ENCODE data around the gene TM4SF4. TPM values are rescaled to one million over a fixed set of nuclear protein-coding genes. Genes with fewer than 3 reads are reported as not detected.

The TM4SF4 gene
- polyA plus RNA-seq, 3 donors = 0.08 TPM; not detected in 2

DNA sequence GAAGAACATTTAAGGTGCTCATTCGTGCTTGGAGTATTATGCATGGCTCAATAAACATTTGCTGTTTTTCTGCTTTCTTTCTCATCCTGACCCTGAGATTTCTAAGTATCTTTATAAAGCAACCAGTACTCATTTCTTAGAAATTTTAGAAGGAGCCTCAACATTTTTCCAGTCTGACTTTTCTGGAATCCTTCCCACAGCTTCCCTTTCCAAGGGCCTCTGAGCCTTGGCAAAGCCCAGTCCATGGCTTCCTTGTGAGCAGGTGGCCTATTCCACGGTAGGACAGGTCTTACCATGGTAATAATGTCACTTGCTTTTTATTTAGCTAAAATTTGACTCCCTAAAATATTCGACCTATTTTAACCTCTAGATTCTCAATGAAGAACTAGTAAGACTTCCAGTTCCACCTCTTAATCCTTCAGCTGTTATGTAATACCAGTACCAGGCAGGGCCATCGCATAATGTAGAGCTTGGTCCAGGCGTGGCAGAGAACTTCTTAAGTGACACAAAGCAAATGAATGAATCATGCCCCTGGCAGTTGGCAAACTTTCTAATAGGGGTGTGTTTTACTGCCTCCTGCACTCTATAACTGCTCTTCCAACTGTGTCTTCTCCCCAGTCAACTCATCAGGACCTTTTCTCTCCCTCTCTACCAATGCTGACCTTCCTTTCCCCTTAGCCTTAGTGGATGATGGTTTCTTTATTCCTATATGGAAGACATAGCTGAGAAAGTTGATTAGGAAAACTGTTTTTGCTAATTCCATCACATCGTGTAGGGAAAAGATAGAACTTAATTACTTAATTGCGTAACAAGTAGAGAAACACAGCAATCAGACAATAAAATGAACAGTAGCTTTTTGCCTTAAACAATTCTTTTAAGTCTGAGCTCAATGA is 894 bp upstream of the TM4SF4 start:
- no peaks in the 10 kb centered on the region for H3K36me3 ChIP-seq (replicated peaks in 1 of 2; ENCODE audit: control insufficient read depth in 1 of 2, insufficient read depth in 2 of 2, low read length in 2 of 2)
- H2AFZ ChIP-seq (ENCODE audit: insufficient read depth, low read depth, low read length, poor library complexity, severe bottlenecking) = no peak overlapping the region
- H3K79me2 ChIP-seq (ENCODE audit: insufficient read depth, low read length) = no peaks in the 10 kb centered on the region
- no peaks in the 10 kb centered on the region for H4K20me1 ChIP-seq (ENCODE audit: insufficient read depth, low read length)
- 89% methylated on average over 3 of the region's 7 CpGs for WGBS (ENCODE audit: insufficient coverage)
- H3K36me3 Mint-ChIP-seq = no peaks in the 10 kb centered on the region
- H3K4me1 ChIP-seq (ENCODE audit: control insufficient read depth in 1 of 2, insufficient read depth in 2 of 2, low read length in 2 of 2) = peaks cover 62 to 67% of the 10 kb centered on the region in 2 donors
- H3K4me3 ChIP-seq (replicated peaks in 1 of 3; ENCODE audit: low read depth in 2 of 3, low read length in 3 of 3) = peak overlapping the region in 1 of 3 experiments; percentile 30
- H3K27ac ChIP-seq (ENCODE audit: low read depth in 1 of 2, low read length in 2 of 2) = peak overlapping the region; percentile 62 to 80
- H3K4me1 Mint-ChIP-seq = peaks cover 69% of the 10 kb centered on the region
- peak; percentile 87 to 90 (median 88) for DNase-seq
- H3K9me3 Mint-ChIP-seq = peaks cover 0 to 2% (median 0%) of the 10 kb centered on the region in 7 donors
- peak overlapping the region; percentile 84 to 95 (median 93) for H3K27ac Mint-ChIP-seq
- H3K4me3 Mint-ChIP-seq = peak overlapping the region in 1 of 2 donors; percentile 39
- no peak overlapping the region for H3K9ac ChIP-seq (ENCODE audit: insufficient read depth, low read length, poor library complexity, severe bottlenecking)
- no peak for TF ChIP-seq CTCF (IDR thresholded peaks at IDR 0.05)
- H3K27me3 ChIP-seq (ENCODE audit: control insufficient read depth in 2 of 2, insufficient read depth in 2 of 2, low read length in 2 of 2) = no peaks in the 10 kb centered on the region
- no peaks in the 10 kb centered on the region for H3K9me3 ChIP-seq (replicated peaks in 1 of 2; ENCODE audit: control insufficient read depth in 1 of 2, insufficient read depth in 1 of 2, low read length in 2 of 2)
- peak overlapping the region; percentile 42 for H3K4me2 ChIP-seq (replicated peaks; ENCODE audit: extremely low read depth, low read length, poor library complexity, severe bottlenecking)
- intact Hi-C loops (cut with micrococcal nuclease) = loop anchor here (10.0 kb wide), 2 partner anchors 79 to 99 kb away; partner anchors contain the start of gene TM4SF1 (in 1 of the 2)
- H3K27me3 Mint-ChIP-seq (ENCODE audit: low read depth in 3 of 3) = peaks cover 0 to 3% (median 0%) of the 10 kb centered on the region in 3 donors

GRCh38 chr3:149475451-149476060 is 1.1 kb downstream of the TM4SF4 start:
- intact Hi-C loops (cut with micrococcal nuclease) = loop anchor here (10.0 kb wide), 2 partner anchors 81 to 101 kb away; partner anchors contain the start of gene TM4SF1 (in 1 of the 2)
- Mint-ChIP-seq H3K4me3 (peak overlapping the region in 1 of 2 donors; percentile 42), H3K27me3 (ENCODE audit: low read depth in 3 of 3) (peaks cover 0 to 3% (median 0%) of the 10 kb centered on the region in 3 donors), H3K27ac (peak overlapping the region; percentile 84 to 95 (median 92)), H3K9me3 (peaks cover 0 to 2% (median 0%) of the 10 kb centered on the region in 7 donors), H3K4me1 (peaks cover 79% of the 10 kb centered on the region), H3K36me3 (no peaks in the 10 kb centered on the region)
- Histone ChIP-seq H4K20me1 (ENCODE audit: insufficient read depth, low read length) (no peaks in the 10 kb centered on the region), H3K4me3 (replicated peaks in 1 of 3; ENCODE audit: low read depth in 2 of 3, low read length in 3 of 3) (peak overlapping the region in 1 of 3 experiments; percentile 18), H3K4me1 (ENCODE audit: control insufficient read depth in 1 of 2, insufficient read depth in 2 of 2, low read length in 2 of 2) (peaks cover 73 to 81% of the 10 kb centered on the region in 2 donors), H3K79me2 (ENCODE audit: insufficient read depth, low read length) (no peaks in the 10 kb centered on the region), H3K9me3 (replicated peaks in 1 of 2; ENCODE audit: control insufficient read depth in 1 of 2, insufficient read depth in 1 of 2, low read length in 2 of 2) (no peaks in the 10 kb centered on the region), H2AFZ (ENCODE audit: insufficient read depth, low read depth, low read length, poor library complexity, severe bottlenecking) (no peak overlapping the region), H3K4me2 (replicated peaks; ENCODE audit: extremely low read depth, low read length, poor library complexity, severe bottlenecking) (peak overlapping the region; percentile 25), H3K9ac (ENCODE audit: insufficient read depth, low read length, poor library complexity, severe bottlenecking) (no peak overlapping the region), H3K27me3 (ENCODE audit: control insufficient read depth in 2 of 2, insufficient read depth in 2 of 2, low read length in 2 of 2) (no peaks in the 10 kb centered on the region), H3K27ac (ENCODE audit: low read depth in 1 of 2, low read length in 2 of 2) (peak overlapping the region; percentile 39 to 80), H3K36me3 (replicated peaks in 1 of 2; ENCODE audit: control insufficient read depth in 1 of 2, insufficient read depth in 2 of 2, low read length in 2 of 2) (no peaks in the 10 kb centered on the region)
- 93% methylated on average over 5 of the region's 7 CpGs for WGBS (ENCODE audit: insufficient coverage)
- DNase-seq = no peak
- no peak for TF ChIP-seq CTCF (IDR thresholded peaks at IDR 0.05)
